H1 (cell line): ENCODE measurements around the gene ZNF524. TPM values are rescaled to one million over a fixed set of nuclear protein-coding genes. Genes with fewer than 3 reads are reported as not detected.

Experiments used
- CTCF ChIA-PET: fragments of 300-600 bp; sonication (Branson Sonifier 250); formaldehyde crosslinking; loops from one replicate; lab custom pipeline; 2021; ENCODE audit not compliant: partially characterized antibody; lab: Charles Lee
- POLR2A ChIA-PET: fragments of 300-600 bp; sonication (Branson Sonifier 250); formaldehyde crosslinking; loops from one replicate; lab custom pipeline; 2021; ENCODE audit warnings: inconsistent platforms; ENCODE audit not compliant: partially characterized antibody; lab: Charles Lee
- DNase-seq, 2 experiments: peaks; one replicate each; pipeline versions ENCODE4 v3.0.0 to v3.0.0-alpha.2; 2010 to 2022; ENCODE audit warnings: low spot score in 2 of 2, low read depth in 1 of 2, mixed read lengths in 1 of 2
- FAIRE-seq: peaks from 2 replicates; lab custom pipeline; 2011; peaks lifted over from hg19 to GRCh38; lab: Jason Lieb, UNC
- H2AFZ ChIP-seq: 2 replicates; pipeline ENCODE4 v1.8.1; 2012; ENCODE audit warnings: low read length, inconsistent platforms
- H2AK5ac ChIP-seq: 2 replicates; pipeline ENCODE4 v1.6.1; 2013; ENCODE audit warnings: low read depth, low read length
- H2BK120ac ChIP-seq: replicated peaks from 2 replicates; pipeline ENCODE3; 2013; ENCODE audit warnings: low read depth, low read length, inconsistent platforms
- H2BK12ac ChIP-seq: 2 replicates; pipeline ENCODE4 v1.6.1; 2013; ENCODE audit warnings: low read depth, low read length
- H2BK15ac ChIP-seq: 2 replicates; pipeline ENCODE4 v1.6.1; 2013; ENCODE audit warnings: low read length
- H2BK20ac ChIP-seq: 2 replicates; pipeline ENCODE4 v1.6.1; 2013; ENCODE audit warnings: low read length
- H2BK5ac ChIP-seq: 2 replicates; pipeline ENCODE4 v1.6.1; 2013; ENCODE audit warnings: low read depth, low read length
- H3K14ac ChIP-seq: 2 replicates; pipeline ENCODE4 v1.6.1; 2013; ENCODE audit warnings: inconsistent platforms; ENCODE audit not compliant: insufficient read length
- H3K18ac ChIP-seq: 2 replicates; pipeline ENCODE4 v1.6.1; 2013; ENCODE audit warnings: low read length; ENCODE audit errors: extremely low read depth
- H3K23ac ChIP-seq: 2 replicates; pipeline ENCODE4 v1.6.1; 2013; ENCODE audit warnings: inconsistent platforms; ENCODE audit not compliant: insufficient read length
- H3K23me2 ChIP-seq: 2 replicates; pipeline ENCODE4 v1.6.1; 2013; ENCODE audit warnings: low read depth, low read length
- H3K27ac ChIP-seq: 2 replicates; pipeline ENCODE4 v1.6.1; 2011; ENCODE audit warnings: low read depth, low read length, inconsistent platforms
- H3K27me3 ChIP-seq, 4 experiments: replicated peaks in 1 of 4; 1 replicate in 1 of 4; 2 replicates in 3 of 4; pipeline versions ENCODE4 v1.6.1 to v1.8.1; 2011 to 2013; ENCODE audit warnings: low read length in 3 of 4, mild to moderate bottlenecking in 3 of 4, inconsistent platforms in 2 of 4, mixed read lengths in 2 of 4, moderate library complexity in 1 of 4; ENCODE audit not compliant: control insufficient read depth in 3 of 4, insufficient read depth in 3 of 4; ENCODE audit errors: extremely low read depth in 1 of 4
- H3K36me3 ChIP-seq, 4 experiments: 2 replicates each; pipeline versions ENCODE4 v1.6.1 to v1.8.1; 2011 to 2013; ENCODE audit warnings: mild to moderate bottlenecking in 4 of 4, low read length in 3 of 4, moderate library complexity in 2 of 4, control low read depth in 1 of 4, inconsistent platforms in 1 of 4; ENCODE audit not compliant: insufficient read depth in 4 of 4, control insufficient read depth in 2 of 4
- H3K4ac ChIP-seq: replicated peaks from 2 replicates; pipeline ENCODE3; 2013; ENCODE audit warnings: low read length, low read depth, mixed read lengths, inconsistent platforms; ENCODE audit not compliant: insufficient read length
- H3K4me1 ChIP-seq, 4 experiments: replicated peaks in 1 of 4; 1 replicate in 1 of 4; 2 replicates in 3 of 4; pipeline versions ENCODE4 v1.6.1 to v1.8.1; 2011 to 2013; ENCODE audit warnings: low read length in 3 of 4, inconsistent platforms in 2 of 4, mixed read lengths in 1 of 4; ENCODE audit not compliant: insufficient read depth in 4 of 4, control insufficient read depth in 3 of 4
- H3K4me2 ChIP-seq, 2 experiments: 2 replicates each; pipeline versions ENCODE4 v1.6.1 to v1.8.1; 2011 to 2013; ENCODE audit warnings: low read depth in 2 of 2, low read length in 2 of 2, control low read depth in 1 of 2, inconsistent platforms in 1 of 2, mild to moderate bottlenecking in 1 of 2; ENCODE audit not compliant: insufficient read depth in 1 of 2
- H3K4me3 ChIP-seq, 4 experiments: fragments of 200-600, 300-600 bp in 1 of 4; sonication (generic), shearing (Covaris generic), sonication (Bioruptor Twin) in 1 of 4; 2 replicates each; pipeline versions ENCODE4 v1.5.1 to v1.8.1; 2011 to 2016; ENCODE audit warnings: low read length in 4 of 4, low read depth in 3 of 4, control low read depth in 2 of 4, inconsistent platforms in 2 of 4, mild to moderate bottlenecking in 2 of 4, mixed read lengths in 1 of 4, moderate library complexity in 1 of 4; ENCODE audit not compliant: insufficient read depth in 2 of 4; ENCODE audit errors: extremely low read depth in 1 of 4
- H3K56ac ChIP-seq: replicated peaks from 2 replicates; pipeline ENCODE3; 2013; ENCODE audit warnings: low read depth, mild to moderate bottlenecking, mixed read lengths, low read length, inconsistent platforms; ENCODE audit not compliant: insufficient read length
- H3K79me1 ChIP-seq: 2 replicates; pipeline ENCODE4 v1.6.1; 2013; ENCODE audit warnings: low read depth, low read length, control low read depth
- H3K79me2 ChIP-seq, 2 experiments: 2 replicates each; pipeline versions ENCODE4 v1.6.1 to v1.8.1; 2012 to 2013; ENCODE audit warnings: low read length in 2 of 2, mild to moderate bottlenecking in 2 of 2, inconsistent platforms in 1 of 2; ENCODE audit not compliant: insufficient read depth in 2 of 2, control insufficient read depth in 1 of 2
- H3K9ac ChIP-seq, 4 experiments: replicated peaks in 1 of 4; 1 replicate in 1 of 4; 2 replicates in 3 of 4; pipeline versions ENCODE4 v1.6.1 to v1.8.1; 2011 to 2013; ENCODE audit warnings: low read depth in 3 of 4, low read length in 3 of 4, control low read depth in 2 of 4, mild to moderate bottlenecking in 2 of 4, moderate library complexity in 2 of 4, inconsistent platforms in 1 of 4; ENCODE audit errors: extremely low read depth in 1 of 4
- H3K9me3 ChIP-seq, 2 experiments: 2 replicates each; pipeline versions ENCODE4 v1.6.1 to v1.8.1; 2012 to 2013; ENCODE audit warnings: mild to moderate bottlenecking in 2 of 2, moderate library complexity in 2 of 2, control low read depth in 1 of 2, inconsistent platforms in 1 of 2, low read depth in 1 of 2, low read length in 1 of 2, mixed read lengths in 1 of 2; ENCODE audit not compliant: insufficient read depth in 2 of 2
- H4K20me1 ChIP-seq, 2 experiments: replicated peaks in 1 of 2; 2 replicates each; pipeline versions ENCODE3 to v1.8.1; 2011 to 2013; ENCODE audit warnings: inconsistent platforms in 2 of 2, low read length in 2 of 2, mild to moderate bottlenecking in 1 of 2; ENCODE audit not compliant: insufficient read depth in 2 of 2, control insufficient read depth in 1 of 2
- H4K5ac ChIP-seq: 2 replicates; pipeline ENCODE4 v1.6.1; 2013; ENCODE audit warnings: low read length, low read depth, mixed read lengths, inconsistent platforms; ENCODE audit not compliant: insufficient read length
- H4K8ac ChIP-seq: 2 replicates; pipeline ENCODE4 v1.8.0; 2013; ENCODE audit warnings: mild to moderate bottlenecking, moderate library complexity, low read length, inconsistent platforms; ENCODE audit not compliant: insufficient read depth; ENCODE audit errors: extremely low read depth
- H4K91ac ChIP-seq: replicated peaks from 2 replicates; pipeline ENCODE3; 2013; ENCODE audit warnings: low read length, mixed read lengths, inconsistent platforms; ENCODE audit not compliant: insufficient read length
- ATF2 ChIP-seq: IDR thresholded peaks from 2 replicates; pipeline ENCODE4 v1.6.1; 2012; ENCODE audit warnings: low read length, inconsistent platforms
- CTCF ChIP-seq, 3 experiments: IDR thresholded peaks; 1 replicate in 2 of 3; 2 replicates in 1 of 3; pipeline versions ENCODE4 v1.5.1 to v1.6.1; 2011; ENCODE audit warnings: low read length in 3 of 3, mild to moderate bottlenecking in 3 of 3, inconsistent platforms in 2 of 3, low read depth in 1 of 3, moderate library complexity in 1 of 3; ENCODE audit not compliant: insufficient read depth in 1 of 3; ENCODE audit errors: control extremely low read depth in 1 of 3
- MAFK ChIP-seq: IDR thresholded peaks from 2 replicates; pipeline ENCODE4 v1.6.1; 2012; ENCODE audit warnings: low read depth, mild to moderate bottlenecking, improper control_type of control experiment, low read length
- NANOG ChIP-seq: IDR thresholded peaks from 2 replicates; pipeline ENCODE4 v1.6.1; 2011; ENCODE audit warnings: low read length, low read depth, mild to moderate bottlenecking, inconsistent platforms; ENCODE audit not compliant: insufficient read depth, poor library complexity, severe bottlenecking
- PHF8 ChIP-seq: fragments of 200-600 bp; sonication (generic); conservative IDR thresholded peaks from 2 replicates; pipeline ENCODE4 v1.7.1; 2012; ENCODE audit warnings: low read depth, mild to moderate bottlenecking, inconsistent platforms, low read length, moderate library complexity
- RFX5 ChIP-seq: IDR thresholded peaks from 2 replicates; pipeline ENCODE4 v1.6.1; 2011; ENCODE audit warnings: low read depth, low read length, improper control_type of control experiment, borderline replicate concordance
- SP4 ChIP-seq: IDR thresholded peaks from 2 replicates; pipeline ENCODE4 v1.6.1; 2012; ENCODE audit warnings: low read length, inconsistent platforms
- WGBS, 2 experiments: shearing (Covaris generic) in 1 of 2; methylation state at CpG; one replicate each; pipeline versions ENCODE4 v1.1.6 to v1.1.7; 2013 to 2015; ENCODE audit warnings: low lambda C conversion rate in 2 of 2, mixed read lengths in 2 of 2, inconsistent platforms in 1 of 2, low coverage in 1 of 2, missing lambda C conversion rate in 1 of 2; ENCODE audit not compliant: insufficient replicate concordance in 2 of 2, insufficient coverage in 1 of 2, insufficient read length in 1 of 2; ENCODE audit errors: extremely low coverage in 1 of 2, missing lambda C conversion rate in 1 of 2; 5-methylcytosine and 5-hydroxymethylcytosine counted together
- polyA plus RNA-seq, 7 experiments: library from polyadenylated mRNA; depleted of rRNA in 3 of 7; stranded (reverse) in 5 of 7; unstranded in 2 of 7; fragments of >200 nt in 5 of 7; fragments of 200-250 nt in 2 of 7; gene quantifications; 1 replicate in 5 of 7; 2 replicates in 1 of 7; 4 replicates in 1 of 7; pipeline versions ENCODE4 v1.2.1 to v1.2.3, GENCODE V29; 2011 to 2013; ENCODE audit warnings: missing spikeins in 2 of 7, mixed read lengths in 2 of 7
- total RNA-seq: library from RNA; stranded (reverse); fragmentation: NEBNext Ultra II Directional; extraction: Animal tissue kit (Norgen Biotek cat#: 25700); gene quantifications from 2 replicates; pipeline ENCODE4 v1.2.1, GENCODE V29; 2021

ZNF524 gene
- total and polyA plus RNA-seq, 2 of the 8 experiments (the other 6 are each of a cell fraction or from before 2014, with no cell fraction given): 4.4 to 4.7 TPM

- FAIRE-seq: no peak
- no peak for DNase-seq
- no peak overlapping the region for H2BK15ac ChIP-seq
- no peaks in the 10 kb centered on the region; a peak in 1 of 4 replicates for H3K9me3 ChIP-seq
- H3K27ac ChIP-seq: no peak overlapping the region
- no peak overlapping the region for H4K8ac ChIP-seq
- 94% methylated on average over 3 of the region's 3 CpGs; no CpG with 5 or more reads in 1 of the 2 experiments for WGBS, 2 experiments
- H3K27me3 ChIP-seq: no peaks in the 10 kb centered on the region
- H4K5ac ChIP-seq: no peak overlapping the region
- ChIA-PET CTCF (interaction anchor here (1.1 to 1.5 kb wide), 3 partner anchors 13 to 92 kb away, joined by 3 read pairs; partner anchors contain the start of genes FIZ1 and ZNF524), POLR2A (interaction anchor here (0.9 to 4.3 kb wide), 7 partner anchors 9 to 53 kb away, joined by 3 to 32 read pairs (median 3); partner anchors contain the start of genes FIZ1, ZNF524 and ZNF784)
- no peak overlapping the region for H3K18ac ChIP-seq
- H3K79me1 ChIP-seq: peaks cover 4% of the 10 kb centered on the region; the same call in 1 of the 2 replicates
- H2BK12ac ChIP-seq: no peak overlapping the region
- H2AK5ac ChIP-seq: no peak overlapping the region
- H3K4ac ChIP-seq: no peak overlapping the region
- no peaks in the 10 kb centered on the region for H3K4me1 ChIP-seq
- H4K91ac ChIP-seq: no peak overlapping the region
- H3K4me2 ChIP-seq: no peak overlapping the region
- H3K23ac ChIP-seq: no peak overlapping the region
- no peak overlapping the region for H2BK20ac ChIP-seq
- no peak overlapping the region for H3K56ac ChIP-seq
- H3K36me3 ChIP-seq: peaks cover 0 to 30% (median 1%) of the 10 kb centered on the region in 4 experiments; a peak in 4 of 8 replicates
- no peak overlapping the region for H2BK120ac ChIP-seq
- no peak overlapping the region for H2BK5ac ChIP-seq
- H3K14ac ChIP-seq: no peak overlapping the region
- no peak overlapping the region for H3K9ac ChIP-seq
- H2AFZ ChIP-seq: no peak overlapping the region
- H3K79me2 ChIP-seq: peaks cover 0 to under 1% of the 10 kb centered on the region in 2 experiments; a peak in 1 of 4 replicates
- H3K23me2 ChIP-seq: no peaks in the 10 kb centered on the region
- H3K4me3 ChIP-seq: no peak overlapping the region
- H4K20me1 ChIP-seq: peaks cover 4 to 26% of the 10 kb centered on the region in 2 experiments
- TF ChIP-seq ATF2 (no peak), NANOG (no peak), SP4 (no peak), PHF8 (no peak), RFX5 (no peak), MAFK (no peak), CTCF (IDR thresholded peaks at IDR 0.05; ENCODE audit: control extremely low read depth in 1 of 3, insufficient read depth in 1 of 3, low read depth in 1 of 3, low read length in 3 of 3) (no peak)
Measured at GRCh38 chr19:55611983-55612645, 12.0 kb downstream of the ZNF524 start.
